Measurements from ENCODE around the gene ANKRD36B. TPM values are rescaled to one million over a fixed set of nuclear protein-coding genes. Genes with fewer than 3 reads are reported as not detected.
"Not testable (repeated sequence)": the region's sequence is repeated elsewhere in the genome, so short reads cannot be mapped to it uniquely, and the experiment has no call there.

The ANKRD36B gene
- total and polyA plus RNA-seq, 5 donors, result 4.8 to 9.3 (median 8.5) TPM

DNA sequence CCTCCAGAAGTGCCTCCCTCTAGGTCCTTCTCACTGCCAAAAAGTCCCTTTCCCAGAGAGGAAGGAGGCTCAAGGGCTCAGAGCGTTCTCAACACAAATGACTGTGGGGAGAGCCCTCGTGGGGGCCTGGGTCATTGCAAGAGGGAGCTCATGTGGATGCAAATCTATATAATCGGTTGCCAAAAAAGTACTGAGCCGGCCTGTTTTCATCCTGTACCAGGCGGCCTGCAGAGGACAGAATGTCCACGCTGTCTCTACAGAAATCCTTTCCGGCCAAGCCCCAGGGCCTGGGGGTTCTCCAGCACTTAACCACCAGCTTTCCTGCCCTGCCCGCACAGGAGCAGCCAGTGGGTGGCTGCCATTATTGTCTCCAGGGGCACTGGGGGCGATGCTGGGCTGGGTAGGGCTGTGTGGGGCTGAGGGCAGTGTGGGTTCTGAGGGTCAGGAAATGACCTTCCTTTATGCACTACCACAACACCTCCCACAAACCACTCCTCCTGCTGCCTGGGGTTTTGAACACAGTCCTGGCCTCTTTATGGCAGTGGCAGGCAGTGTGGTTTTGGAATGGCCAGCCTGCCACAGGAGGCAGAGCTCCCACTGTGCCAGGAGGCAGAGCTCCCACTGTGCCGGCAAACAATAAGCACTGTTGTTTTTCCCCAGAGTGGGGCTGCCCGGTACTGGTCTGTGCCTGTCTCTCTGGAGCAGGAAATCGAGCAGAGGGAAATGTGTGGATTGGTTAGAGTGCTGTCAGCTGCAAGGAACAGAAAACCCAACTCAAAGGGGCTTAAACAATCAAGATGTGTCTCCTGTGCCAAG lies 16.1 kb upstream of the ANKRD36B start:
- DNase-seq (peak in 1 of 3 donors; percentile 29), ATAC-seq (peak; percentile 31 to 62)
- H3K27ac ChIP-seq (ENCODE audit: low read length); intact Hi-C loops (cut with DNase I); H3K4me3 ChIP-seq (ENCODE audit: low read length); H3K9me3 ChIP-seq (ENCODE audit: control insufficient read depth, low read length); H3K4me1 ChIP-seq (ENCODE audit: control insufficient read depth, insufficient read depth, low read length); H3K27me3 ChIP-seq (ENCODE audit: control insufficient read depth, insufficient read depth): not testable (repeated sequence)
- 50% methylated on average over 4 of the region's 12 CpGs for WGBS

DNA sequence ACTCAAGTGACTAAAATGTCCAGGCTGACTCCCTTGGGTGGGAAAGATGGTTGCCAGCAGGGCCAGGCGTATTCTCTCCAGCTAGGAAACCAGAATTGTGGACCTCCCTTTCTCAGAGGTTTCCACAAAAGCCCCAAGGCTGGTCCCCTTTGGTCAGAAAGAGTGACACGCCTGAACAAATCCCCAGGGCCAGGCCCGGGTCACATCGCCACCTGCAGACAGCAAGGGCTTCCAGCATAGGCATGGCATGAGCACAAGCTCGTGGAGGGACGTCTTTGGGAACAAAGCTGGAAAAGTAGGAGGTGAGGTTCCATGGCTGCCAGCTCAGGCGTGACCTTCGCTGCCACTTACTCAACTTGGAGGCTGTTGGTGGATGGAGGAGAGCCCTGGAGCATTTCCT lies 15.4 kb upstream of the ANKRD36B start:
- intact Hi-C loops (cut with DNase I), result not testable (repeated sequence)

DNA sequence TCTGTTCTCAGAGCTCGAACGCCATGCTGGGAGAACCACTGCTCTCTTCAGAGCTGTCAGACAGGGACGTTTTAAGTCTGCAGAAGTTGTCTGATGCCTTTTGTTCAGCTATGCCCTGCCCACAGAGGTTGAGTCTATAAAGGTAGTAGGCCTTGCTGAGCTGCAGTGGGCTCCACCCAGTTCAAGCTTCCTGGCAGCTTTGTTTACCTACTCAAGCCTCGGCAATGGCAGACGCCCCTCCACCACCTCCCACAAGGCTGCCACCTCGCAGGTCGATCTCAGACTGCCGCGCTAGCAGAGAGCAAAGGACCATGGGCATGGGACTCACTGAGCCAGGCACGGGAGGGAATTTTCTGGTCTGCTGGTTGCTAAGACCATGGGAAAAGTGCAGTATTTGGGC lies 11.9 kb upstream of the ANKRD36B start:
- H3K4me3 ChIP-seq (ENCODE audit: low read length); H3K27me3 ChIP-seq (ENCODE audit: control insufficient read depth, insufficient read depth); H3K9me3 ChIP-seq (ENCODE audit: control insufficient read depth, low read length); H3K27ac ChIP-seq (ENCODE audit: low read length); DNase-seq; H3K4me1 ChIP-seq (ENCODE audit: control insufficient read depth, insufficient read depth, low read length); ATAC-seq; intact Hi-C loops (cut with DNase I): not testable (repeated sequence)
- 75% methylated on average over 9 of the region's 10 CpGs for WGBS

More for the DNA sequence above, 15.4 kb upstream of the ANKRD36B start:
- ATAC-seq; H3K27ac ChIP-seq (ENCODE audit: low read length); H3K4me3 ChIP-seq (ENCODE audit: low read length); H3K9me3 ChIP-seq (ENCODE audit: control insufficient read depth, low read length); H3K27me3 ChIP-seq (ENCODE audit: control insufficient read depth, insufficient read depth); H3K4me1 ChIP-seq (ENCODE audit: control insufficient read depth, insufficient read depth, low read length); DNase-seq: not testable (repeated sequence)
- 58% methylated on average over 4 of the region's 8 CpGs for WGBS

DNA sequence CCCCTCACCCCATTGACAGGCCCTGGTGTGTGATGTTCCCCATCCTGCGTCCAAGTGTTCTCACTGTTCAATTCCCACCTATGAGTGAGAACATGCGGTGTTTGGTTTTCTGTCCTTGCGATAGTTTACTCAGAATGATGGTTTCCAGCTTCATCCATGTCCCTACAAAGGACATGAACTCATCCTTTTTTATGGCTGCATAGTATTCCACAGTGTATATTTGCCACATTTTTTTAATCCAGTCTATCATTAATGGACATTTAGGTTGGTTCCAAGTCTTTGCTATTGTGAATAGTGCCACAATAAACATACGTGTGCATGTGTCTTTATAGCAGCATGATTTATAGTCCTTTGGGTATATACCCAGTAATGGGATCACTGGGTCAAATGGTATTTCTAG lies 6.5 kb upstream of the ANKRD36B start:
- 98% methylated on average over 4 of the region's 4 CpGs for WGBS
- ATAC-seq, DNase-seq: not testable (repeated sequence)

DNA sequence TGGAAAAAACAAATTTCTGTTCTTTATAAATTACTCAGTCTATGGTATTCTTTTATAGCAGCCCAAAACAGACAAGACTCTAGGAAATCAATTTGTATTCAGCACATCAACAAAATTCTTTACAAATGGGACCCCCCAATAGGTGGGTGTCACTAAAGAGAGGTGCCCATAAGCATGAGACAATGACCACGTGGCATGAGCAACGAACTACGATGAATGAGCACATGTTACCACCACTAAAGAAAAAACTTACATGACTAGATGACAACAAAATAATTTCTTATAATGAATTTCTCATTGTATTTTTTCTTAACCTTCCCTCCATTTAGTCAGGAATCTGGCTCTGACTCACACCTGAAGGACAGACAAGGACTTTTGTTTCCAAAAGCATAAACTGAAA lies 3.8 kb upstream of the ANKRD36B start:
- WGBS, result 87% methylated on average over 3 of the region's 3 CpGs
- not testable (repeated sequence) for H3K4me1 ChIP-seq (ENCODE audit: control insufficient read depth, insufficient read depth, low read length); DNase-seq; H3K27me3 ChIP-seq (ENCODE audit: control insufficient read depth, insufficient read depth); ATAC-seq; H3K27ac ChIP-seq (ENCODE audit: low read length); H3K9me3 ChIP-seq (ENCODE audit: control insufficient read depth, low read length); H3K4me3 ChIP-seq (ENCODE audit: low read length)
- intact Hi-C loops (cut with DNase I), result loop anchor here (5.0 to 10.0 kb wide), 2 partner anchors 101 to 104 kb away; no protein-coding TSS in a partner anchor

More for the DNA sequence above, 6.5 kb upstream of the ANKRD36B start:
- H3K4me3 ChIP-seq (ENCODE audit: low read length); H3K27me3 ChIP-seq (ENCODE audit: control insufficient read depth, insufficient read depth); H3K9me3 ChIP-seq (ENCODE audit: control insufficient read depth, low read length); H3K4me1 ChIP-seq (ENCODE audit: control insufficient read depth, insufficient read depth, low read length); H3K27ac ChIP-seq (ENCODE audit: low read length): not testable (repeated sequence)
- intact Hi-C loops (cut with DNase I), result loop anchor here in 3 of 4 donors (10.0 kb wide), 1 partner anchor 99 kb away; no protein-coding TSS in a partner anchor

DNA sequence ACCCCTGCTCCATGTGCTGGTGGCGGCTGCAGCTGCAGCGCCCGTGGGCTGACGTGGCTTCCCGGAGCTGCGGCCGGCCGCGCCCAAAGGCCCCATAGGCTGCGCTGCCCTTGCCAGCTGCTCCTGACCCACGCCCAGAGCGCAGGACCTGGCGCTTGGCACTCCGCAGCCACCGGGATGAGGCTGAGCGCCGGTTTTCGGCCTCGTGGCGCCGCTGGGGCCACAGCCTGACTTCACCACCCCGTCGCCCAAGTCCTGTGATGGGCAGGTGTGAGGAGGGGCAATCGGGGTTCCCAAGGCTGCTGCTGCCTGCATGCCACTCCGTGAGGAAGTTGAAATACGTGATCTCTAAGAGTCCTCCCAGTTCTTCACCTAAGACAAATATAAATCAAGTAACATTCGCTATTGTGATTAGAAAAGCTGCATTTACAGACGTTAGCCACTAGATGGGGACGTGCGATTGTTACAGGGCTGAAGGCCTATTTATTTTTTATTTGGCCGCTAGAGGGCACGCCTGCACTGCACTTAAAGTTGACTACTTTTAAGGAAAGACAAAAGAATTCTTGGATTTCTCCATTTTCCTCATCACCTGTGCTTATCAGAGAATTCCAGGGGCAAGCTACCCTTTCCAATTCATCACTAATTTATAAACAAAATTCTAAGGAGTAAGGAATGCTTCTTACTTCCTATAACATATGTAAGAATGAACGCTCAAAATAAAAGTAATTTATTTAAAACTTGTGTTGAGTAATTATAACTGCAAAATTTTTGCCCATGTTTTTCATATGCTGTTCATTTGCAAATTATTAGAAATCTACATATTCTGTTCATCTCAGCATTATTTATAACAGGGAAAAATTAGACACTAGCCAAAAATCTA lies 1.1 kb upstream of the ANKRD36B start:
- Histone ChIP-seq H3K27ac (ENCODE audit: low read length) (peak overlapping the region; percentile 88), H3K4me3 (ENCODE audit: low read length) (peak overlapping the region; percentile 36)
- DNase-seq, result peak; percentile 69 to 86 (median 78)
- peak; percentile 87 to 90 for ATAC-seq
- not testable (repeated sequence) for H3K4me1 ChIP-seq (ENCODE audit: control insufficient read depth, insufficient read depth, low read length); H3K9me3 ChIP-seq (ENCODE audit: control insufficient read depth, low read length); H3K27me3 ChIP-seq (ENCODE audit: control insufficient read depth, insufficient read depth)
- WGBS, result 2% methylated on average over 33 of the region's 33 CpGs
- intact Hi-C loops (cut with DNase I), result loop anchor here (5.0 to 10.0 kb wide), 2 partner anchors 104 to 107 kb away; no protein-coding TSS in a partner anchor

DNA sequence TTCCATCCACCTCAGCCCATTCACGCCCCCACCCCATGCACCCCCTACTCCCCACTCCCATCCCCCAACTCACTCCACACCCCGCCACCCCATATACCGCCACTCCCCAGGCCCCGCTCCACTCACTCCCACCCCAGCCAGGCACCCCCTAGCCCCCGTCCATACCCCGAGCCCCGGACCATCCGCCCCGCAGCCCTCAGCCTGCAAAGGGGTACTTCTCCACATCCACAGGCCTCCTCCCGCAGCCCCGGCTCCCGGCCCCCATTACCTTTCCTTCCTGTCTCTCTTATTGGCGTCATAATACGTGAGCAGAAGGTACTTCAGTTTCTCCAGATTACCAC lies 450 bp downstream of the ANKRD36B start:
- intact Hi-C loops (cut with DNase I); H3K4me1 ChIP-seq (ENCODE audit: control insufficient read depth, insufficient read depth, low read length); H3K27me3 ChIP-seq (ENCODE audit: control insufficient read depth, insufficient read depth); H3K9me3 ChIP-seq (ENCODE audit: control insufficient read depth, low read length): not testable (repeated sequence)
- peak in 1 of 3 donors; percentile 27 for DNase-seq
- WGBS, result 1% methylated on average over 10 of the region's 14 CpGs
- peak overlapping the region; percentile 78 for H3K27ac ChIP-seq (ENCODE audit: low read length)
- peak in 1 of 2 donors; percentile 33 for ATAC-seq
- H3K4me3 ChIP-seq (ENCODE audit: low read length), result peak overlapping the region; percentile 86

DNA sequence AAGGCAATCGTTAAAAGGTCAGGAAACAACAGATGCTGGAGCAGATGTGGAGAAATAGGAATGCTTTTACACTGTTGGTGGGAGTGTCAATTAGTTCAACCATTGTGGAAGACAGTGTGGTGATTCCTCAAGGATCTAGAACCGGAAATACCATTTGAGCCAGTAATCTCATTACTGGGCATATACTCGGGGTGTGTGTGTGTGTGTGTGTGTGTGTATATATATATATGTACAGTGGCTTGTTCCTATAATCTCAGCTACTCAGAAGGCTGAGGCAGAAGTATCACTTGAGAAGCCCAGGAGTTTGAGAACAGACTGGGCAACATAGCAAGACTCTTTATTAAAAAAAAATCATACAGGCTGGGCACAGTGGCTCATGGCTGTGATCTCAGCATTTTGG lies 24.0 kb downstream of the ANKRD36B start:
- ATAC-seq; DNase-seq; H3K27me3 ChIP-seq (ENCODE audit: control insufficient read depth, insufficient read depth); H3K4me1 ChIP-seq (ENCODE audit: control insufficient read depth, insufficient read depth, low read length); H3K4me3 ChIP-seq (ENCODE audit: low read length); H3K9me3 ChIP-seq (ENCODE audit: control insufficient read depth, low read length); intact Hi-C loops (cut with DNase I); H3K27ac ChIP-seq (ENCODE audit: low read length): not testable (repeated sequence)
- whole genome bisulfite sequencing, result 64% methylated on average over 3 of the region's 3 CpGs

DNA sequence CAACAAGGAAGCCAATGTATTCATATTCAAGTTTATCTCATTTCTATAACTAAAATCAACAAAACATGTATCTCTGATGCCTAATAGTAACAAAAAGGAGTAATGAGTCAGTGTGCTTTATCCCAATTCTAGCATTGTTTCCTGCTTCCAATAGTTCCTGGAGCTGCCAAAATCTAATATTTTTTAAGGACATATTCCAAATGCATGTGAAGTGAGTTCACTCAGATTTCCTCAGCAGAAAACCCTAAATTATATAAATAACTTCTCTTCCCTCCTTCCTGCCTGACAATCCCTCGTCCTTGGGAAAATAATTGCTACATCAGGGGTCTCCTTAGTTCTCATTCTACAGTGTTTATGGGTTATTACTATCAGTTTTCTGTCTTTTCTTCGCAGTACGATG lies 37.3 kb downstream of the ANKRD36B start:
- DNase-seq; H3K27ac ChIP-seq (ENCODE audit: low read length); H3K4me3 ChIP-seq (ENCODE audit: low read length); ATAC-seq; H3K27me3 ChIP-seq (ENCODE audit: control insufficient read depth, insufficient read depth); intact Hi-C loops (cut with DNase I); H3K4me1 ChIP-seq (ENCODE audit: control insufficient read depth, insufficient read depth, low read length); H3K9me3 ChIP-seq (ENCODE audit: control insufficient read depth, low read length): not testable (repeated sequence)
- 50% methylated on average over 3 of the region's 3 CpGs for WGBS

DNA sequence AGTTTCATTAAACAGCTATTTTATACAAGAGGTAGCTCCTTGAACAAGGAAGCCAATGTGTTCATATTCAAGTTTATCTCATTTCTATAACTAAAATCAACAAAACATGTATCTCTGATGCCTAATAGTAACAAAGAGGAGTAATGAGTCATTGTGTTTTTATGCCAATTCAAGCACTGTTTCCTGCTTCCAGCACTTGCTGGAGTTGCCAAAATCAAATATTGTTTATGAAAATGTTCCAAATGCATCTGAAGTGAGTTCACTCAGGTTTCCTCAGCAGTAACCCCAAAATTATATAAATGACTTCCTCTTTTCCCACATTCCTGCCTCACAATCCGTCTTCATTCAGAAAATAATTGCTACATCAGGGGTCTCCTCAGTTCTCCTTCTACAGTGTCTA lies 39.2 kb downstream of the ANKRD36B start:
- intact Hi-C loops (cut with DNase I); H3K27me3 ChIP-seq (ENCODE audit: control insufficient read depth, insufficient read depth); ATAC-seq; H3K4me1 ChIP-seq (ENCODE audit: control insufficient read depth, insufficient read depth, low read length); H3K4me3 ChIP-seq (ENCODE audit: low read length); DNase-seq; H3K27ac ChIP-seq (ENCODE audit: low read length); H3K9me3 ChIP-seq (ENCODE audit: control insufficient read depth, low read length): not testable (repeated sequence)
- no CpG with 5 or more reads among the region's 1 CpG for WGBS

DNA sequence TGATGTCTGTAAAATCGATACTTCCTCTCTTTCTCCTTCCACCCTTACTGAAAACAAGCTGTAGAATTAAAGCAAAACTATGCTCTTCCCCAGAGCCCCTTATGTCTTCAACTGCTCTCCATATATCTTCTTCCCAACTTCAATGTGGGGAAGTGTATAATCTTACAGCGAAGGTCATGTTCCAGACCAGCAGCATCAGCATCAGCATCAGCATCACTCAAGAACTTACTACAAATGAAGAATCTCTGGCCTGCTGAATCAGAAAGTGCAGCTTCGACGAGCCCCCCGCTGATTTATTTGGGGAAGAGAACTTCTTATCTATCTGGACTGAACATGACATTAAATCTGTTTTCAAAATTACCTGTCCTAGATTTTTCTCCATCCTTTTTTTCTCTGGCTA lies 40.6 kb downstream of the ANKRD36B start:
- intact Hi-C loops (cut with DNase I); H3K27me3 ChIP-seq (ENCODE audit: control insufficient read depth, insufficient read depth): not testable (repeated sequence)

More for the DNA sequence above, 40.6 kb downstream of the ANKRD36B start:
- not testable (repeated sequence) for H3K4me3 ChIP-seq (ENCODE audit: low read length); H3K9me3 ChIP-seq (ENCODE audit: control insufficient read depth, low read length); ATAC-seq; H3K4me1 ChIP-seq (ENCODE audit: control insufficient read depth, insufficient read depth, low read length); DNase-seq; H3K27ac ChIP-seq (ENCODE audit: low read length)
- 85% methylated on average over 5 of the region's 5 CpGs for WGBS

All from right cardiac atrium (tissue), 5 donors.